Heart left ventricle (tissue), 16 donors: ENCODE results near the gene ERCC2. TPM values are rescaled to one million over a fixed set of nuclear protein-coding genes. Genes with fewer than 3 reads are reported as not detected.
A peak's percentile ranks its signal among the peaks of the same experiment; 100 is the strongest.
"Not testable (repeated sequence)": the region's sequence is repeated elsewhere in the genome, so short reads cannot be mapped to it uniquely, and the experiment has no call there.

Experiments
- ATAC-seq, 4 donors: fragments of 200-7000 bp; cut with Tn5 transposase; one replicate each; pipeline ENCODE4 v1.9.1; 2020 to 2022; ENCODE audit warnings: moderate library complexity in 4 of 4, mild to moderate bottlenecking in 3 of 4, moderate number of reproducible peaks in 1 of 4
- DNase-seq, 5 donors: peaks; one replicate each; pipeline ENCODE4 v3.0.0-alpha.2; 2020
- H3K27ac ChIP-seq, 12 donors: fragments of 200-600 bp; sonication (generic) in 4 of 12; one replicate each; pipeline versions ENCODE4 v1.5.0 to v1.8.0; 2016 to 2022; ENCODE audit warnings: mild to moderate bottlenecking in 2 of 12
- H3K27me3 ChIP-seq, 9 donors: fragments of 200-600 bp; sonication (generic) in 2 of 9; one replicate each; pipeline versions ENCODE4 v1.5.1 to v1.8.0; 2016 to 2022; ENCODE audit warnings: mild to moderate bottlenecking in 3 of 9
- H3K36me3 ChIP-seq, 9 donors: fragments of 200-600 bp; sonication (generic) in 2 of 9; one replicate each; pipeline versions ENCODE4 v1.5.0 to v1.8.0; 2018 to 2022; ENCODE audit warnings: mild to moderate bottlenecking in 2 of 9
- H3K4me1 ChIP-seq, 12 donors: fragments of 200-600 bp; sonication (generic) in 4 of 12; one replicate each; pipeline versions ENCODE4 v1.5.0 to v1.8.0; 2016 to 2022; ENCODE audit warnings: mild to moderate bottlenecking in 3 of 12
- H3K4me3 ChIP-seq, 12 donors: fragments of 200-600 bp; sonication (generic) in 4 of 12; one replicate each; pipeline versions ENCODE4 v1.5.0 to v1.8.0; 2017 to 2022; ENCODE audit warnings: mild to moderate bottlenecking in 9 of 12, moderate library complexity in 4 of 12
- H3K9me3 ChIP-seq, 12 donors: fragments of 200-600 bp; sonication (generic) in 4 of 12; one replicate each; pipeline versions ENCODE4 v1.5.0 to v1.8.0; 2016 to 2022; ENCODE audit warnings: mild to moderate bottlenecking in 1 of 12
- CTCF ChIP-seq, 12 donors: fragments of 200-600 bp; sonication (generic) in 4 of 12; IDR thresholded peaks; one replicate each; pipeline versions ENCODE4 v1.5.0 to v1.8.0; 2018 to 2022; ENCODE audit warnings: antibody characterized with exemption in 12 of 12, mild to moderate bottlenecking in 5 of 12
- POLR2A ChIP-seq, 2 donors: fragments of 450-650 bp; IDR thresholded peaks; one replicate each; pipeline ENCODE4 v1.6.1; 2017; ENCODE audit warnings: antibody characterized with exemption in 2 of 2, mild to moderate bottlenecking in 2 of 2, moderate library complexity in 2 of 2
- WGBS, 4 donors: extraction: QIAGEN DNeasy Blood & Tissue Kit in 2 of 4; methylation state at CpG; one replicate each; pipeline versions ENCODE4 v1.1.5 to v1.1.7; 2013 to 2018; 5-methylcytosine and 5-hydroxymethylcytosine counted together
- intact Hi-C, 10 donors: fragments of 100-400 bp; cut with DNase I; formaldehyde crosslinking; loops; one replicate each; pipeline versions ENCODE4 v1.11.1 to v1.14.2; 2022
- polyA plus RNA-seq, 2 donors: library from polyadenylated mRNA; stranded (reverse); fragments of 200-250 nt; gene quantifications; one replicate each; pipeline ENCODE4 v1.2.3, GENCODE V29; 2013
- total RNA-seq, 9 donors: library from RNA; depleted of rRNA in 2 of 9; stranded (reverse); fragments of >200 nt in 2 of 9; fragmentation: NEBNext Ultra II Directional in 3 of 9; extraction: Animal tissue kit (Norgen Biotek cat#: 25700) in 3 of 9; gene quantifications; one replicate each; pipeline versions ENCODE4 v1.1.0 to v1.2.4, GENCODE V29; 2016 to 2023
- donor health status: ischemic (EF 13 %, LVEDD 7.1; RV severe dilation, severe dysfunction).
- donor health status: healthy with polysubstance abuse.
- donor health status: DM: no; HTN: yes; CAD: no.
- donor health status: DM: no; HTN: no; CAD: no.
- donor health status: ischemic (EF 25% LVEDD 6.9; RV normal size, moderate dysfunction).
- donor health status: ischemic (EF 25% LVEDD 5.7; RV mildly dilated, moderate dysfunction).
- donor health status: healthy.
- donor health status: DM: yes; HTN: yes; CAD: no.
- donor health status: ischemic (EF 35%, LVEDD 5.7; RV mildly dilated, moderate dysfunction).
- donor health status: nonischemic (EF 11% LVEDD 7.7; RV severe dilation, severe dysfunction).
- donor health status: DM: yes; HTN: yes; CAD: no.
- donor health status: PGD.
- donor health status: ischemic (EF 29% LVEDD 5.4; RV normal size, mild dysfunction).
- donor health status: nonischemic (EF 23%, LVEDD 6.1; RV moderate dilation, normal function).

The ERCC2 gene
- total and polyA plus RNA-seq, 11 donors = 5.8 to 24.1 (median 12.4) TPM

- Histone ChIP-seq H3K27ac (peak overlapping the region in 6 of 12 donors; percentile 5 to 55 (median 38)), H3K9me3 (no peaks in the 10 kb centered on the region), H3K27me3 (peaks cover 0 to 3% (median 0%) of the 10 kb centered on the region in 9 donors), H3K4me1 (peaks cover 0 to 36% (median 4%) of the 10 kb centered on the region in 12 donors), H3K4me3 (no peak overlapping the region), H3K36me3 (peaks cover 0 to 92% (median 28%) of the 10 kb centered on the region in 9 donors)
- ATAC-seq = peak in 3 of 4 donors; percentile 33 to 51 (median 43)
- DNase-seq = peak in 3 of 5 donors; percentile 34 to 63 (median 62)
- WGBS, 4 donors = 18 to 28% (median 22%) methylated on average over 13 to 18 of the region's 18 CpGs
- no peak for TF ChIP-seq CTCF (IDR thresholded peaks at IDR 0.05)
- no peak for TF ChIP-seq POLR2A (IDR thresholded peaks at IDR 0.05)
- intact Hi-C loops = no loop called here
Observed at GRCh38 chr19:45311621-45312020, 58.8 kb downstream of the ERCC2 start.

- Histone ChIP-seq H3K4me1 (peaks cover 0 to 36% (median 4%) of the 10 kb centered on the region in 12 donors), H3K36me3 (peaks cover 0 to 87% (median 30%) of the 10 kb centered on the region in 9 donors), H3K27ac (peak overlapping the region in 3 of 12 donors; percentile 38 to 46 (median 41))
- H3K27me3 ChIP-seq, H3K4me3 ChIP-seq, DNase-seq, ATAC-seq, intact Hi-C loops, H3K9me3 ChIP-seq: not testable (repeated sequence)
- 90 to 94% (median 94%) methylated on average over 8 of the region's 8 CpGs for WGBS, 4 donors
Observed at GRCh38 chr19:45309322-45309721, 61.1 kb downstream of the ERCC2 start.

GRCh38 chr19:45307361-45307760 is 63.0 kb downstream of the ERCC2 start:
- H3K27me3 ChIP-seq = no peaks in the 10 kb centered on the region
- no peak for DNase-seq
- H3K9me3 ChIP-seq = peaks cover 0 to 7% (median 0%) of the 10 kb centered on the region in 12 donors
- intact Hi-C loops = no loop called here
- peaks cover 0 to 26% (median 4%) of the 10 kb centered on the region in 12 donors for H3K4me1 ChIP-seq
- no peak overlapping the region for H3K4me3 ChIP-seq
- peak overlapping the region in 1 of 12 donors; percentile 42 for H3K27ac ChIP-seq
- ATAC-seq = no peak
- TF ChIP-seq CTCF (IDR thresholded peaks at IDR 0.05) = no peak
- TF ChIP-seq POLR2A (IDR thresholded peaks at IDR 0.05) = no peak
- H3K36me3 ChIP-seq = peaks cover 0 to 67% (median 27%) of the 10 kb centered on the region in 9 donors
- 88 to 90% (median 89%) methylated on average over 16 to 19 of the region's 19 CpGs for WGBS, 4 donors

- DNase-seq = peak in 1 of 5 donors; percentile 35
- peaks cover 0 to 59% (median 29%) of the 10 kb centered on the region in 9 donors for H3K36me3 ChIP-seq
Observed at GRCh38 chr19:45306518-45307027, 63.8 kb downstream of the ERCC2 start.

More at GRCh38 chr19:45306518-45307027, 63.8 kb downstream of the ERCC2 start:
- 72 to 76% (median 74%) methylated on average over 18 of the region's 18 CpGs for WGBS, 4 donors
- Histone ChIP-seq H3K4me3 (no peak overlapping the region), H3K9me3 (peaks cover 0 to 7% (median 0%) of the 10 kb centered on the region in 12 donors), H3K27me3 (no peaks in the 10 kb centered on the region), H3K4me1 (peaks cover 0 to 18% (median 1%) of the 10 kb centered on the region in 12 donors), H3K27ac (no peak overlapping the region)
- intact Hi-C loops = no loop called here
- TF ChIP-seq POLR2A (IDR thresholded peaks at IDR 0.05) (no peak), CTCF (IDR thresholded peaks at IDR 0.05) (no peak)
- peak in 1 of 4 donors; percentile 5 for ATAC-seq
